Calu3 (cell line): ENCODE results near the gene GPR158. TPM values are rescaled to one million over a fixed set of nuclear protein-coding genes. Genes with fewer than 3 reads are reported as not detected.

ENCODE experiments used
- BruUV-seq: library from RNA; stranded (reverse); fragments of 400-500 nt; replicated peaks from 2 replicates; lab custom pipeline; 2021; lab: Mats Ljungman, UMichigan
- CTCF ChIA-PET: fragments of 300-600 bp; sonication (Branson Sonifier 250); formaldehyde crosslinking; loops from one replicate; lab custom pipeline; 2022; ENCODE audit warnings: antibody characterized with exemption; lab: Charles Lee
- DNase-seq: peaks from one replicate; pipeline ENCODE4 v3.0.0; 2022
- H3K27ac Mint-ChIP-seq: one replicate; pipeline ENCODE4 v1.8.0; 2022; ENCODE audit warnings: mixed read lengths; ENCODE audit not compliant: unreplicated experiment
- H3K27me3 Mint-ChIP-seq: one replicate; pipeline ENCODE4 v1.8.0; 2022; ENCODE audit warnings: mixed read lengths; ENCODE audit not compliant: unreplicated experiment
- H3K36me3 Mint-ChIP-seq: one replicate; pipeline ENCODE4 v1.8.0; 2022; ENCODE audit warnings: mild to moderate bottlenecking, moderate library complexity, mixed read lengths; ENCODE audit not compliant: insufficient read depth, unreplicated experiment
- H3K4me1 Mint-ChIP-seq: one replicate; pipeline ENCODE4 v1.8.0; 2022; ENCODE audit warnings: mild to moderate bottlenecking, low read depth, mixed read lengths; ENCODE audit not compliant: unreplicated experiment
- H3K4me3 Mint-ChIP-seq: one replicate; pipeline ENCODE4 v1.8.0; 2022; ENCODE audit warnings: mild to moderate bottlenecking, low read depth, moderate library complexity, mixed read lengths; ENCODE audit not compliant: unreplicated experiment
- H3K9me3 Mint-ChIP-seq: one replicate; pipeline ENCODE4 v1.8.0; 2022; ENCODE audit warnings: low read depth, mixed read lengths; ENCODE audit not compliant: unreplicated experiment
- CTCF ChIP-seq: fragments of 200-600 bp; IDR thresholded peaks from one replicate; pipeline ENCODE4 v1.8.0; 2022; ENCODE audit warnings: antibody characterized with exemption; ENCODE audit not compliant: unreplicated experiment
- intact Hi-C: fragments of 100-400 bp; cut with micrococcal nuclease; formaldehyde crosslinking; loops from one replicate; pipeline ENCODE4 v1.10.0; 2022; ENCODE audit not compliant: unreplicated experiment
- total RNA-seq: library from RNA; stranded (reverse); gene quantifications from 2 replicates; pipeline ENCODE4 v1.2.3, GENCODE V29; 2022

Gene GPR158
- total RNA-seq, 1 experiment from 2014 or later: not detected

GRCh38 chr10:25642721-25643120 lies 467.9 kb downstream of the GPR158 start:
- no peaks in the 10 kb centered on the region for H3K4me1 Mint-ChIP-seq
- intact Hi-C loops: no loop called here
- CTCF ChIA-PET: no interaction called here
- H3K27ac Mint-ChIP-seq: no peak overlapping the region
- TF ChIP-seq CTCF: no peak
- peaks cover 3% of the 10 kb centered on the region for H3K9me3 Mint-ChIP-seq
- no peak for DNase-seq
- no peaks in the 10 kb centered on the region for H3K36me3 Mint-ChIP-seq
- H3K4me3 Mint-ChIP-seq: no peak overlapping the region
- no TSS peak for BruUV-seq
- H3K27me3 Mint-ChIP-seq: peaks cover 38% of the 10 kb centered on the region

GRCh38 chr10:25646371-25646770 lies 471.6 kb downstream of the GPR158 start:
- Mint-ChIP-seq H3K27me3 (peaks cover 51% of the 10 kb centered on the region), H3K27ac (no peak overlapping the region), H3K4me1 (no peaks in the 10 kb centered on the region), H3K36me3 (no peaks in the 10 kb centered on the region), H3K4me3 (no peak overlapping the region), H3K9me3 (peaks cover 3% of the 10 kb centered on the region)
- BruUV-seq: no TSS peak
- intact Hi-C loops: no loop called here
- CTCF ChIA-PET: no interaction called here
- DNase-seq: no peak
- no peak for TF ChIP-seq CTCF

- Mint-ChIP-seq H3K27ac (no peak overlapping the region), H3K4me1 (no peaks in the 10 kb centered on the region)
- TF ChIP-seq CTCF: no peak
Observed at GRCh38 chr10:25651534-25651933, 476.7 kb downstream of the GPR158 start.

More at GRCh38 chr10:25651534-25651933, 476.7 kb downstream of the GPR158 start:
- Mint-ChIP-seq H3K9me3 (no peaks in the 10 kb centered on the region), H3K36me3 (no peaks in the 10 kb centered on the region), H3K4me3 (no peak overlapping the region), H3K27me3 (peaks cover 31% of the 10 kb centered on the region)
- BruUV-seq: no TSS peak
- CTCF ChIA-PET: no interaction called here
- DNase-seq: no peak
- intact Hi-C loops: no loop called here

Other genes with a start within 250 kb of the GPR158 start
- gene PRTFDC1, start 222.4 kb upstream of the GPR158 start, total RNA-seq: 22.7 and 24.6 TPM in 2 replicates
- gene ENKUR, start 158.8 kb upstream of the GPR158 start, total RNA-seq: 0.37 and 0.66 TPM in 2 replicates
- 6.6 and 7.0 TPM in 2 replicates for gene THNSL1, start 158.4 kb upstream of the GPR158 start, total RNA-seq